Fibroblast of lung (primary cell): ENCODE data around the gene PALLD.

ENCODE experiments used
- CTCF ChIP-seq, 2 donors: IDR thresholded peaks in 1 of 2; conservative IDR thresholded peaks in 1 of 2; 1 replicate in 1 of 2; 2 replicates in 1 of 2; pipeline ENCODE4 v1.5.1; 2011 to 2012; ENCODE audit warnings: low read length in 2 of 2, control low read depth in 1 of 2, inconsistent platforms in 1 of 2, low read depth in 1 of 2, mild to moderate bottlenecking in 1 of 2
- EZH2 ChIP-seq: IDR thresholded peaks from 2 replicates; pipeline ENCODE4 v1.5.1; 2012; ENCODE audit warnings: low read length, control low read depth, mild to moderate bottlenecking; ENCODE audit errors: missing control alignments

DNA sequence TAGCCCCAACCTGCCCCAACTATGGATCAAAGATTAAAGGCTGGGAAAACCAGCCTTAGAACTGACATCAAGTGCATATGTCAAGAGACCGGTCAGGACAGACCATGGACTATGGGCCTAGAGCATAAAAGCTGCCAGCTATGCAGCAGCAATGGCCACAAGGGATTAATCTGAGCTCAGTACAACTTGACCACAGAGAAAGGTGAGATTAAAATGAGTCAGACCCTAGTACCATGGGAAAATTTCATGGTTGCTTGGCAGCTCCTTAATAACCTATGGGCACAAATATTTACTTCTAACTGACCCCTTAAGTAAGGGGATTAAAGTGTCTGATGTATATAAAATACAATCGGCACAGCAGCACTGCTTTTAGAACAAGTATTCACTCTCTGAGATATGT is 458.8 kb downstream of the PALLD start:
- TF ChIP-seq CTCF (conservative IDR thresholded peaks at IDR 0.05 in 1 of 2, IDR thresholded peaks at IDR 0.05 in 1 of 2; ENCODE audit: low read depth in 1 of 2, low read length in 2 of 2) (no peak), EZH2 (no peak)
